Measurements from ENCODE around the gene RGS7BP.
"Not testable (repeated sequence)": the region's sequence is repeated elsewhere in the genome, so short reads cannot be mapped to it uniquely, and the experiment has no call there.

The RGS7BP gene

GRCh38 chr5:64505769-64506566 lies at the start of gene RGS7BP:
Gene RGS7BP (plus strand): TSS chr5:64506015. CDS start chr5:64506625, 610 bp downstream.
- DNase-seq: no peak

GRCh38 chr5:64457846-64458245 lies 48.0 kb upstream of the RGS7BP start:
- DNase-seq: no peak

GRCh38 chr5:64458948-64459347 lies 46.9 kb upstream of the RGS7BP start:
- DNase-seq: no peak

GRCh38 chr5:64462391-64462790 lies 43.4 kb upstream of the RGS7BP start:
- DNase-seq: no peak

- no peak for DNase-seq
Measured at GRCh38 chr5:64486163-64486562, 19.7 kb upstream of the RGS7BP start.

GRCh38 chr5:64487283-64487682 lies 18.5 kb upstream of the RGS7BP start:
- DNase-seq: no peak

- DNase-seq: no peak
Measured at GRCh38 chr5:64489857-64490256, 16.0 kb upstream of the RGS7BP start.

- DNase-seq: no peak
Measured at GRCh38 chr5:64497386-64497785, 8.4 kb upstream of the RGS7BP start.

- DNase-seq: no peak
Measured at GRCh38 chr5:64502196-64502595, 3.6 kb upstream of the RGS7BP start.

- DNase-seq: no peak
Measured at GRCh38 chr5:64506567-64507263, 900 bp downstream of the RGS7BP start.

GRCh38 chr5:64507264-64507605 lies 1.4 kb downstream of the RGS7BP start:
- no peak for DNase-seq

GRCh38 chr5:64509828-64510227 lies 4.0 kb downstream of the RGS7BP start:
- no peak for DNase-seq

- no peak for DNase-seq
Measured at GRCh38 chr5:64513492-64513891, 7.7 kb downstream of the RGS7BP start.

- no peak for DNase-seq
Measured at GRCh38 chr5:64514612-64515011, 8.8 kb downstream of the RGS7BP start.

GRCh38 chr5:64516216-64516615 lies 10.4 kb downstream of the RGS7BP start:
- DNase-seq: no peak

- no peak for DNase-seq
Measured at GRCh38 chr5:64518793-64519192, 13.0 kb downstream of the RGS7BP start.

- no peak for DNase-seq
Measured at GRCh38 chr5:64519263-64519662, 13.4 kb downstream of the RGS7BP start.

GRCh38 chr5:64526734-64527439 lies 21.1 kb downstream of the RGS7BP start:
- DNase-seq: no peak

GRCh38 chr5:64530076-64530475 lies 24.3 kb downstream of the RGS7BP start:
- no peak for DNase-seq

- DNase-seq: no peak
Measured at GRCh38 chr5:64532212-64532611, 26.4 kb downstream of the RGS7BP start.

- DNase-seq: no peak
Measured at GRCh38 chr5:64532657-64533056, 26.8 kb downstream of the RGS7BP start.

GRCh38 chr5:64534033-64534432 lies 28.2 kb downstream of the RGS7BP start:
- DNase-seq: no peak

- no peak for DNase-seq
Measured at GRCh38 chr5:64557911-64558310, 52.1 kb downstream of the RGS7BP start.

- DNase-seq: not testable (repeated sequence)
Measured at GRCh38 chr5:64558641-64559040, 52.8 kb downstream of the RGS7BP start.

Data from activated CD4-positive, alpha-beta T cell treated with anti-CD3 and anti-CD28 coated beads, Interleukin-2, amount 50 U/mL, for 4 hours (primary cell).